NCI-H526 (cell line): Measurements from ENCODE around the gene GGT5.
"Not testable (repeated sequence)": the region's sequence is repeated elsewhere in the genome, so short reads cannot be mapped to it uniquely, and the experiment has no call there.

Experiments
- DNase-seq, 2 experiments: peaks; one replicate each; lab custom pipeline; 2025; lab: John Stamatoyannopoulos, UW

GGT5 gene

GRCh38 chr22:24232725-24233124, 12.2 kb downstream of the GGT5 start:
- no peak for DNase-seq

- DNase-seq: no peak
Measured at GRCh38 chr22:24232124-24232523, 12.8 kb downstream of the GGT5 start.

- DNase-seq: no peak
Measured at GRCh38 chr22:24231706-24232105, 13.2 kb downstream of the GGT5 start.

- peak in 1 of 2 experiments; percentile 14 for DNase-seq
Measured at GRCh38 chr22:24230911-24231656, 13.8 kb downstream of the GGT5 start.

GRCh38 chr22:24225951-24226350, 18.9 kb downstream of the GGT5 start:
- DNase-seq: no peak

- no peak for DNase-seq
Measured at GRCh38 chr22:24225044-24225601, 19.8 kb downstream of the GGT5 start.

GRCh38 chr22:24224468-24224867, 20.4 kb downstream of the GGT5 start:
- no peak for DNase-seq

- no peak for DNase-seq
Measured at GRCh38 chr22:24219750-24220149, 25.1 kb downstream of the GGT5 start.

GRCh38 chr22:24217384-24217783, 27.5 kb downstream of the GGT5 start:
- no peak for DNase-seq

- DNase-seq: no peak
Measured at GRCh38 chr22:24216541-24217209, 28.2 kb downstream of the GGT5 start.

GRCh38 chr22:24214467-24215285, 30.2 kb downstream of the GGT5 start:
- DNase-seq: no peak

GRCh38 chr22:24213111-24213510, 31.8 kb downstream of the GGT5 start:
- not testable (repeated sequence) for DNase-seq

- not testable (repeated sequence) for DNase-seq
Measured at GRCh38 chr22:24211716-24212115, 33.2 kb downstream of the GGT5 start.

- DNase-seq: not testable (repeated sequence)
Measured at GRCh38 chr22:24210409-24210808, 34.5 kb downstream of the GGT5 start.

- no peak for DNase-seq
Measured at GRCh38 chr22:24209687-24210086, 35.2 kb downstream of the GGT5 start.

GRCh38 chr22:24209016-24209415, 35.9 kb downstream of the GGT5 start:
- no peak for DNase-seq

- no peak for DNase-seq
Measured at GRCh38 chr22:24208012-24208749, 36.7 kb downstream of the GGT5 start.

- no peak for DNase-seq
Measured at GRCh38 chr22:24207264-24208011, 37.4 kb downstream of the GGT5 start.

- DNase-seq: not testable (repeated sequence)
Measured at GRCh38 chr22:24206460-24207263, 38.2 kb downstream of the GGT5 start.
